GM19468 (cell line): ENCODE results near the gene RRM2.

Experiments
- ATAC-seq: cut with Tn5 transposase; IDR thresholded peaks from one replicate; pipeline ENCODE4 v1.9.1; 2021; ENCODE audit warnings: mild to moderate bottlenecking, moderate library complexity, moderate number of reproducible peaks; ENCODE audit not compliant: unreplicated experiment; ENCODE audit errors: extremely low read depth

RRM2 gene

DNA sequence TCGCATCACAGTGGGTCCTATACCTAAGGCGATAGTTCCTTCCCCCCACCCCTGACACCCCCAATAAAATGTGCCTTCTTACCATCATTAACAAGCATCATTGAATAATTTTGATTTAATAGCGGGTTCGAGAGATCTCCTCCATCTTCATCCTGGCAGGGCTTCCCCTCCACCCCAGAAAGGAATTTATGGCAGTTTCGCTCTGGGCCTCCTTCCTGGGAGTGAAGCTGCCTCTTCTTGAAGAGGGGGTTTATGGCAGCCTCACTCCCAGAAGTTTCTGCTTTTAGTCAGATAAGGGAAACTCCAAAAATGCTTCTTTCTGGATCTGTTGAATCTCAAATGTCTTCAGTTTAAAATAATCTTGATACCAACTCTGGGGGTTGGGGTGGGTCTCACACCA lies 45.7 kb downstream of the RRM2 start:
- no peak for ATAC-seq

DNA sequence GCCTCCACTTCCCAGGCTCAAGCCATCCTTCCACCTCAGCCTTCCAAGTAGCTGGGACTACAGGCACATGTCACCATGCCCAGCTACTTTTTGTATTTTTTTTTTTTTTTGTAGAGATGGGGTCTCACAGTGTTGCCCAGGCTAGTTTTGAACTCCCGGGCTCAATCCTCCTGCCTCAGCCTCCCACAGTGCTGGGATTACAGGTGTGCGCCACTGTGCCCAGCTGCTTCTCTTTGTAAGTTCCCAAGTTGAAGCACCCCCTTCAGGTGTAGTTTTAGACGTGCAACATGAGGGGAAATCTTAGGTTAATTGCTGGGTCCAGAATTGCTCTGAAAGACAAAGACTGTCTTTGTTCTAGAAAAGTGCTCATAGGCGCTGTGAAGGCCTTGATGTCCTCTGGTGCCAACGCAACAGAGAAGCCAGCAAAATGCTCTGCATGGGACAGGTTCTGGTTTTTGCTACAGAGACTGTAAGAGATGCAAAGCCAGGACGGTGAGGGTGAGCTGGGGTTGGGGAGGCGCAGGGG lies 46.6 kb downstream of the RRM2 start:
- no peak for ATAC-seq

DNA sequence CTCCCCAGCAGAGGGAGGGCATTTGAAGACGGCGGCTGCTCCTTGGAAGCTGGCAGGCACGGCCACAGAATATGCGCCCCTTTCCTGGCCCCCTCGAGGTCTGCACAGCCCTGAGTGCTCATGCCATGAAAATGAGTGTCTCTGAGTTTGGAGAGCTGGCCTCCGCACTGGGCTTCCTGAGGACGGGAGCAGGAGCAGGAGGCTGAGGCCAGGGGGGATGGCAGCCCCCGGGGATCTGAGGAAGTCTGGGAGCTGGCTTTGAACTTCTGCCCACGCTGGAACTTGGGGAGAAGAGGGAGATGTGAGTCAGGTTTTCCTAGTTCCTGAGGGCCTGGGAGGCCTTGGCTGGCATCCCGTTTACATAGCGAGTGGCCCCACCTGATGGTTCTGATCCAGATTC lies 47.0 kb downstream of the RRM2 start:
- ATAC-seq, result no peak

DNA sequence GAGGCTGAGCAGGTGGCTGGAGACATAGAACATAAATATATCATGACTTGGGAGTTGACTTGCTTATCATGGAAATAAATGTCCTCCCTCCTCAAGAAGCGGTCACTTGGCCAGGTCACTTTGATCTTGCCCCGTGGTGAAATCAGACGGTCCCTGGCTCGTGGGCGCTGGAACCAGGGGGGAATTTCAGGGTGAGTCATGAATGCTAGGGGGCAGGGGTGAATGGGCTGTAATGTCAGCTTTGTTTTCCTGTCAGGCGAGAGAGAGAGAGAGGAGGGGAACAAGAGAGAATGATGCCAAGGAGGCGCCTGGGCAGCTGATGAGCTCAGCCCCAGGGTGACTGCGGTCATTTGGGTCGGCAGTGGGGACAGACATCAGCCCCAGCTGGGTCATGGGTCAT lies 47.7 kb downstream of the RRM2 start:
- ATAC-seq, result no peak

DNA sequence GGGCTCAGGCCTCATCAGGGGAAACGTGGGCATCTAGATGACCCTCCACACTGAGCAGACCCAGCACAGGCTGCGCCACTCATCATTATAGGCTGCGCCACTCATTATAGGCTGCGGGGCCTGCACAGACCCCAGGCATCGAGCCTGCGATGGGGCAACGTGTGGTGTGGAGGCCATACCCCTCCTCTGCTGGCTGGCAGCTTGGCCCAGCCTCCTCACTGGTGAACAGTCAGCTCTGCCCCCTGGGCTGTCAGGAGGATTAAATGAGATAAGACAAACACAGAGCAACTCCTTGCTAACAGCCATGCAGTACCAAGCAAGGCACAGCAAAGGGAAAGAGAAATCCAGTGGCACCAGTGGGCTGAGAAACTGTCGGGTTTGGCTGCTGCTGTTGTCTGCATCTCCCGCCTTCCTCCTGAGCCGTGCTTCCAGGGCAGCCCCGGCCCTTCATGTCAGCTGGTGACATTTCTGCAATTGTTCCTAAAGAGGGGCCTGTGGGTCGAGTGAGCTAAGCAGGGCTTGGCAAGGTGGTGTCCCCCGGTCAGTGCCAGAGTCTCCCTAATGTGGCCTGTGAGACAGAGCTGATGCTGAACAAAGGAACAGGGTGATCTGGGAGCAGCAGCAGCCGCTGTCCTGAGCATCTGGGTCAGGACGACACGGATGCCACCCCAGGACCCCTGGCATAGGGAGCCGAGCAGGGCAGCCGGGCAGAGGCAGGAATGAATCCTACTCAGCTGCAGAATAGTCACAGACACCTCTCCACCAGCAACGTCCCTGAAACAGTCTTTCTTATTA lies 48.7 kb downstream of the RRM2 start:
- ATAC-seq, result no peak

DNA sequence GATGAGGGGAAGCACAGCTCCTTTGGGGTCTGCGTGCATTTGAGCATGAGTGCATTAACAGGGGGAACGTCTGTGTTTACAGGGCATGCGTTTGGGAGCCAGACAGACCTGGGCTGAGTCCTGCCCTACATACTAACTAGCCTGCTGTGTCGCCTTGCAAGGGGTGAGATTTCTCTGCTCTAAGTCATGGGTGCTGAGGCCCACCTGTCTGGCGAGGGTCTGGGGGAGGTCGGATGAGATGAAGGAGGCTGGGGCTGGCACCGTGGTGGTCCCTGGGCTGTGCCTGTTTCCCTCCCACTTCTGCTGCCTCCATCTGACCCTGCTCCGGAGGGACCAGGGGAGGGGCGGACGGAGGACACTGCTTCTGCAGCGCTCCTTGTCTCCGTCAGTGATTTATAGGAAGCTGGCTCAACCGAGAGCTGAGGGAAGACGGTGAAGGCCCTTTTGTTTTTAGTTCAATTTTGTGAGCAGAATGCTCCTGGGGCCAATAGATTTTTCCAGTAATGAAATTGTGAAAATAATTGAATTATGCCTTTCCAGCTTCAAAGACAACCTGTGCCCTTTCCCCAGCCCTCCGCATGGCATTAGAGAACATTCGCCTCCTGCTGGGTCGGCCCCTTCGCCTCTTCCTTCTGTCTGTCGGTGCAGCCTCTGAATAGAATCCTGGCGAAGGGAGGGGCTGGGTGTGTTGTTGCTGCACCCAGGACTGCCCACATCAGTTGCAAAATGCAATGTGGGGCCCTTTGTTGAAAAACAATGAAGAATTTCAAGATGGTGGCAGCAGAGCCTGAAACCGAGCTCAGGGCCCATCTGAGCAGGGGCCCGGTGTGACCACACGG lies 49.7 kb downstream of the RRM2 start:
- no peak for ATAC-seq

DNA sequence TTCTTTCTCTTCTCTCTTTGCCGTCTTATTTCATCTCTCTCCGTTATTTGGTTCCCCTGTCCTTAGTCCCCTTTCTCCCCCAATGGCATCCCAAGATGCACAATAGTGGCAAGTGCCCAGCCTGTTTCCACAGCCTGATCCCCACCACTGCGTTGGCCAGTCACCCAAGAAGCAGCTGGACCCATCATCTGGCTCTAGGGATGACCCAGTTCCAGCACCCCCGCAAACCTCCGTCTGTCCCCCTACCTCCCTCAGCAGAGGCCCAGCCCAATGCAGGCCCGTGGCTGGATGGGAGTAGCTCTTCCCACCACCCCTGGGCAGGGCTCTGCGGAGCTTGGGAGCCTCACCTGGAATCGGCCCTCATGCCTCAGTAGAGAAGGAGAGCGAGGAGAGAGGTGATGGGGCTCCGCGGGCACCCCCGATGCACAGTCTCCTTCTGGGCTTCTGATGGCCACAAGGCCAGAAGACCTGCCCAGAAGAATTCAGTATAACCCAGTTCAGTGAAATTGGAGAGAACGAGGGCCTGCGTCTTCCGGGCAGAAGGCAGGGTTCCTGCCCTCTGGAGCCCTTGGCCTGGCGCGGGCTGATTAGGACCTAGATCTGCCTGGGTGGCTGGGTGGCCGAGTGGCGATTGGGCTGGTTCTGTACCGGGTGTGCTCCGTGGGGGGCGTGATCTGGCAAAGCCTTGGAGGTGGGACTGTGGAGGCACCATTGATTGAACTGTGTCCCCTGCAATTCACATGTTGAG lies 50.9 kb downstream of the RRM2 start:
- ATAC-seq, result no peak

DNA sequence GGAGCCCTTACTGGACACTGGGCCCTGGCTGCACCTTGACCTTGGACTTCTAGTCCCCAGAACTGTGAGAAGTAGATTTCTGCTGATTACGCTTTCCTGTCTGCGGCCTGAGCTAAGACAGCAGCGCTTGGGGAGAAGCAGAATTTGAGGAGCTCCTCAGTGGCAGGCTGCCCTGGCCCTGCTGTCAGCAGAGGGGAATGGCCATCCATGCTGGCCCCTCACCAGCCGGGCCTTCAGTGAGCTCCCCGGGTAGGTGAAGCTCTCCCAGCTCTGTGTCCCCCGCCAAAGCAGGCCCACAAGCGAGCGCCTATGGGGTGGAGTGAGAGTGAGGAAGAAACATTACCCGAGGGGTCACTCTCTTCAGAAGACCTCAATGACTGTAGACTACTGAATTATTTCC lies 51.6 kb downstream of the RRM2 start:
- no peak for ATAC-seq

DNA sequence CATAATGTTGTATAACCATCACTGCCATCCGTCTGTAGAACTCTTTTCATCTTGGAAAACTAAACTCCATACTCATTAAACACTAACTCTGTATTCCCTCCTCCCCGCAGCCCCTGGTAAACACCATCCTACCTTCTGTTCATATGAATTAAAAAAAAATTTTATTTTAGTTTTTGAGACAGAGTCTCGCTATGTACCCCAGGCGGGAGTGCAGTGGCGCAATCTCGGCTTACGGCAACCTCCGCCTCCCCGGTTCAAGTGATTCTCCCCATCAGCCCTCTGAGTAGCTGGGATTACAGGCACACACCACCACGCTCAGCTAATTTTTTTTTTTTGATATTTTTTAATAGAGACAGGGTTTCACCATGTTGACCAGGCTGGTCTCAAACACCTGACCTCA lies 52.9 kb downstream of the RRM2 start:
- no peak for ATAC-seq

DNA sequence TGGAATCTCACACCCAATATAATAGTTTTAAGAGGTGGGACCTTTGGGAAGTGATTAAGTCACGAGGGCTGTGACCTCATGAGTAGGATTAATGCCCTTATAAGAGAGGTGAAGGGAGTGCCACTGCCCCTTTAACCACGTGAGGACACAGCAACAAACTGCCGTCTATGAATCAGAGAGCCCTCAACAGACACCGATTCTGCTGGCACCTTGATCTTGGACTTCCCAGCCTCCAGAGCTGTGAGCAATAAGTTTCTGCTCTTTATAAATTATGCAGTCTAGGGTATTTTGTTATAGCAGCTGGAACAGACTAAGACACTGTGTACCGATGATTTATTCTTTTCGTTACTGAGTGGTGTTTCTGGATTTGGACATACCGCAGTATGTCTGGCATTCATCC lies 56.2 kb downstream of the RRM2 start:
- no peak for ATAC-seq

DNA sequence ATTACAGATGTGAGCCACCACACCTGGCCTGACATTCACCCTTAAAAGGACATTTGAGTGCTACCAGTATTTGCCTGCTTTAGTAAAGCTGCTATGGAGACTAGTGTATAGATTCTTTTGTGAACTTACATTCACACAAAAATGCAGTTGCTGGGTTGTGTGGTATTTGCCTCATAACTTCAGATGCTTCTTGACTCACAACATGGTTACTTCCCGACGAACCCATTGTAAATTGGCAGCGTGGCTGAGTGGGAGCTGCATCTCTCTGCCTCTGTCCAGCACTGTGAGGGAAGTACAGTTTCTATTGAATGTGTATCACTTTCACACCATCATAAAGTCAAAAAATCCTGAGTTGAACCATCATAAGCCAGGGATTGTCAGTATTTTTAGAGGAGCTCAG lies 56.9 kb downstream of the RRM2 start:
- ATAC-seq, result no peak

DNA sequence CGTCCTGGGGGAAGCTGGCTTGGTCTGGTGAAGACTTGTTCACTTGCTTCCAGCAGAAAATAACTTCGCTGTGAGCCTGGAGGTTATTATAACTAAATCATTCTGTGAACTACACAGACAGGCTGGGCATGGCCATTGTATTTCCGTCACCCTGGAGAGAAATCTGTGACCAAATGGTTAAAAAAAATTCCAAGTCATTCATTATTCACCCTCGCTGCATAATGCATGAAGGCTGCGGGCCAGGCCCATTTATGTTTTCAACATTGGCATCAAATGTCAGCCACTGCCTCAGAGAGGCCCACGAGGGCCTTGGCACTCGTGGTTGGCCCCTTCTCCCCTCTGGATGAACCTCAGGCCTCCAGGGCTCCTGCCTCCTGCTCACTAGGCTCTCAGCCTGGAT lies 57.7 kb downstream of the RRM2 start:
- ATAC-seq, result no peak
